GM19438 (cell line): ENCODE measurements around the gene PPP2R1A.
A peak's percentile ranks its signal among the peaks of the same experiment; 100 is the strongest.
"Not testable (repeated sequence)": the region's sequence is repeated elsewhere in the genome, so short reads cannot be mapped to it uniquely, and the experiment has no call there.

Experiments
- ATAC-seq: cut with Tn5 transposase; IDR thresholded peaks from one replicate; pipeline ENCODE4 v1.9.1; 2021; ENCODE audit warnings: low read depth; ENCODE audit not compliant: unreplicated experiment

Gene PPP2R1A

GRCh38 chr19:52237197-52237596, 47.3 kb downstream of the PPP2R1A start:
- no peak for ATAC-seq

GRCh38 chr19:52237771-52238400, 48.0 kb downstream of the PPP2R1A start:
- no peak for ATAC-seq

GRCh38 chr19:52244021-52244420, 54.2 kb downstream of the PPP2R1A start:
- ATAC-seq: no peak

- no peak for ATAC-seq
These were observed 58.4 kb downstream of the PPP2R1A start for GRCh38 chr19:52248241-52248640.

- no peak for ATAC-seq
These were observed 68.6 kb downstream of the PPP2R1A start for GRCh38 chr19:52258426-52258825.

GRCh38 chr19:52265556-52265955, 75.7 kb downstream of the PPP2R1A start:
- ATAC-seq: not testable (repeated sequence)

GRCh38 chr19:52269338-52270261, 79.7 kb downstream of the PPP2R1A start, which contains the start of gene ZNF766:
ZNF766 (plus strand) TSS chr19:52269587; CDS start chr19:52269614, 27 bp downstream.
- peak; percentile 88 for ATAC-seq

GRCh38 chr19:52270266-52270885, 80.5 kb downstream of the PPP2R1A start:
- no peak for ATAC-seq

GRCh38 chr19:52273301-52273700, 83.4 kb downstream of the PPP2R1A start:
- no peak for ATAC-seq

- no peak for ATAC-seq
These were observed 84.3 kb downstream of the PPP2R1A start for GRCh38 chr19:52274191-52274590.

GRCh38 chr19:52275988-52276387, 86.1 kb downstream of the PPP2R1A start:
- ATAC-seq: no peak

- no peak for ATAC-seq
These were observed 87.6 kb downstream of the PPP2R1A start for GRCh38 chr19:52277471-52277870.
